Peyer's patch (tissue), 4 donors: ENCODE results near the gene SLC26A8. TPM values are rescaled to one million over a fixed set of nuclear protein-coding genes. Genes with fewer than 3 reads are reported as not detected.
"Not testable (repeated sequence)": the region's sequence is repeated elsewhere in the genome, so short reads cannot be mapped to it uniquely, and the experiment has no call there.

Experiments
- DNase-seq, 3 donors: peaks; one replicate each; pipeline ENCODE4 v3.0.0-alpha.2; 2017 to 2019
- H3K27ac ChIP-seq, 4 donors: fragments of 200-600 bp; sonication (generic); one replicate each; pipeline ENCODE4 v1.5.1; 2016 to 2019
- H3K27me3 ChIP-seq, 2 donors: fragments of 200-600 bp; sonication (generic); one replicate each; pipeline ENCODE4 v1.5.1; 2019
- H3K36me3 ChIP-seq, 3 donors: fragments of 200-600 bp; sonication (generic); one replicate each; pipeline ENCODE4 v1.5.1; 2016 to 2019
- H3K4me1 ChIP-seq, 4 donors: fragments of 200-600 bp; sonication (generic); one replicate each; pipeline ENCODE4 v1.5.1; 2016 to 2019
- H3K4me3 ChIP-seq, 4 donors: fragments of 200-600 bp; sonication (generic); 1 replicate in 3 of 4; 2 replicates in 1 of 4; pipeline ENCODE4 v1.5.1; 2016 to 2019; ENCODE audit warnings: mild to moderate bottlenecking in 1 of 4
- H3K9me3 ChIP-seq, 4 donors: fragments of 200-600 bp; sonication (generic); one replicate each; pipeline ENCODE4 v1.5.1; 2016 to 2019; ENCODE audit warnings: mild to moderate bottlenecking in 1 of 4
- CTCF ChIP-seq, 6 experiments: fragments of 450-650 bp in 4 of 6; fragments of 200-600 bp in 2 of 6; sonication (generic) in 1 of 6; IDR thresholded peaks; one replicate each; pipeline ENCODE4 v1.5.1; 2017 to 2019; ENCODE audit warnings: antibody characterized with exemption in 6 of 6, mild to moderate bottlenecking in 3 of 6, moderate library complexity in 1 of 6
- POLR2A ChIP-seq, 2 donors: fragments of 450-650 bp; IDR thresholded peaks; one replicate each; pipeline ENCODE4 v1.5.1; 2017; ENCODE audit warnings: antibody characterized with exemption in 2 of 2, mild to moderate bottlenecking in 2 of 2, moderate library complexity in 2 of 2
- total RNA-seq, 4 donors: library from RNA; depleted of rRNA; stranded (reverse); fragments of >200 nt; gene quantifications; one replicate each; pipeline ENCODE4 v1.1.0, GENCODE V29; 2016

SLC26A8 gene
- total RNA-seq, 4 donors from 2014 or later: 1.7 TPM; not detected in 3

GRCh38 chr6:35919827-35920751 is 104.4 kb downstream of the SLC26A8 start:
- DNase-seq: peak; percentile 29 to 66 (median 63)
- peaks cover 0 to under 1% (median 0%) of the 10 kb centered on the region in 3 donors for H3K36me3 ChIP-seq

GRCh38 chr6:35919085-35919826 is 105.2 kb downstream of the SLC26A8 start:
- no peak for TF ChIP-seq POLR2A (IDR thresholded peaks at IDR 0.05)
- TF ChIP-seq CTCF (IDR thresholded peaks at IDR 0.05): no peak
- Histone ChIP-seq H3K4me1 (peaks cover 0 to 16% (median 4%) of the 10 kb centered on the region in 4 donors), H3K27ac (peak overlapping the region; percentile 82 to 86 (median 86)), H3K4me3 (peak overlapping the region; percentile 75 to 96 (median 90)), H3K36me3 (peaks cover 0 to 5% (median 0%) of the 10 kb centered on the region in 3 donors), H3K9me3 (no peaks in the 10 kb centered on the region), H3K27me3 (no peaks in the 10 kb centered on the region)
- DNase-seq: no peak

More at GRCh38 chr6:35919827-35920751, 104.4 kb downstream of the SLC26A8 start:
- H3K4me3 ChIP-seq: peak overlapping the region; percentile 75 to 96 (median 90)
- H3K27me3 ChIP-seq: no peaks in the 10 kb centered on the region
- peaks cover 0 to 16% (median 4%) of the 10 kb centered on the region in 4 donors for H3K4me1 ChIP-seq
- no peak for TF ChIP-seq CTCF (IDR thresholded peaks at IDR 0.05)
- TF ChIP-seq POLR2A (IDR thresholded peaks at IDR 0.05): peak in 1 of 2 donors; percentile 10
- no peaks in the 10 kb centered on the region for H3K9me3 ChIP-seq
- H3K27ac ChIP-seq: peak overlapping the region; percentile 82 to 86 (median 86)

- H3K4me3 ChIP-seq, H3K27me3 ChIP-seq, DNase-seq, H3K9me3 ChIP-seq, H3K27ac ChIP-seq: not testable (repeated sequence)
- Histone ChIP-seq H3K36me3 (peaks cover 0 to 20% (median 0%) of the 10 kb centered on the region in 3 donors), H3K4me1 (peaks cover 0 to 16% (median 4%) of the 10 kb centered on the region in 4 donors)
These were observed 107.5 kb downstream of the SLC26A8 start for GRCh38 chr6:35916893-35917292.

- TF ChIP-seq CTCF (IDR thresholded peaks at IDR 0.05) (no peak), POLR2A (IDR thresholded peaks at IDR 0.05) (no peak)
- DNase-seq: no peak
- H3K4me3 ChIP-seq: no peak overlapping the region
- no peaks in the 10 kb centered on the region for H3K27me3 ChIP-seq
- peaks cover 0 to 16% (median 4%) of the 10 kb centered on the region in 4 donors for H3K4me1 ChIP-seq
- H3K36me3 ChIP-seq: peaks cover 0 to 29% (median 0%) of the 10 kb centered on the region in 3 donors
- H3K9me3 ChIP-seq: no peaks in the 10 kb centered on the region
- no peak overlapping the region for H3K27ac ChIP-seq
These were observed 108.4 kb downstream of the SLC26A8 start for GRCh38 chr6:35916056-35916455.

- H3K27ac ChIP-seq: no peak overlapping the region
- no peak for DNase-seq
- H3K27me3 ChIP-seq: no peaks in the 10 kb centered on the region
- TF ChIP-seq POLR2A (IDR thresholded peaks at IDR 0.05) (no peak), CTCF (IDR thresholded peaks at IDR 0.05) (no peak)
- peaks cover 0 to 42% (median 0%) of the 10 kb centered on the region in 3 donors for H3K36me3 ChIP-seq
- H3K4me3 ChIP-seq: no peak overlapping the region
- peaks cover 0 to 15% (median 4%) of the 10 kb centered on the region in 4 donors for H3K4me1 ChIP-seq
- H3K9me3 ChIP-seq: no peaks in the 10 kb centered on the region
These were observed 109.9 kb downstream of the SLC26A8 start for GRCh38 chr6:35914536-35914935.
